ENCODE measurements around the gene LILRB5. TPM values are rescaled to one million over a fixed set of nuclear protein-coding genes. Genes with fewer than 3 reads are reported as not detected.

The LILRB5 gene
- total and polyA plus RNA-seq, 2 of the 8 experiments (the other 6 are each of a cell fraction or from before 2014, with no cell fraction given) = 0.05 TPM; not detected in 1

GRCh38 chr19:54305141-54305540 is 48.1 kb upstream of the LILRB5 start:
- POLR2A ChIA-PET (ENCODE audit: partially characterized antibody) = no interaction called here
- no peak overlapping the region for H3K56ac ChIP-seq (replicated peaks; ENCODE audit: insufficient read length, low read depth, low read length)

More at GRCh38 chr19:54305141-54305540, 48.1 kb upstream of the LILRB5 start:
- TF ChIP-seq USF2 (IDR thresholded peaks at IDR 0.05; ENCODE audit: low read length) (no peak), SIX5 (IDR thresholded peaks at IDR 0.05; ENCODE audit: low read depth, low read length) (no peak), EZH2 (IDR thresholded peaks at IDR 0.05; ENCODE audit: low read depth, low read length, severe bottlenecking) (no peak), FOSL1 (IDR thresholded peaks at IDR 0.05; ENCODE audit: insufficient read depth, low read depth, low read length) (no peak), JUND (IDR thresholded peaks at IDR 0.05; ENCODE audit: low read length) (no peak), E2F6 (IDR thresholded peaks at IDR 0.05) (no peak), PHF8 (conservative IDR thresholded peaks at IDR 0.05; ENCODE audit: low read depth, low read length) (no peak)
- Histone ChIP-seq H4K8ac (ENCODE audit: extremely low read depth, insufficient read depth, low read length) (no peak overlapping the region), H3K79me2 (ENCODE audit: control insufficient read depth in 1 of 2, insufficient read depth in 2 of 2, low read length in 2 of 2) (no peaks in the 10 kb centered on the region), H3K4me2 (ENCODE audit: insufficient read depth in 1 of 2, low read depth in 2 of 2, low read length in 2 of 2) (no peak overlapping the region), H3K23me2 (ENCODE audit: low read depth, low read length) (no peaks in the 10 kb centered on the region), H2AFZ (ENCODE audit: low read length) (no peak overlapping the region), H2BK120ac (replicated peaks; ENCODE audit: low read depth, low read length) (no peak overlapping the region), H2BK5ac (ENCODE audit: low read depth, low read length) (no peak overlapping the region), H2AK5ac (ENCODE audit: low read depth, low read length) (no peak overlapping the region), H3K27ac (ENCODE audit: low read depth, low read length) (no peak overlapping the region), H4K91ac (replicated peaks; ENCODE audit: insufficient read length, low read length) (no peak overlapping the region), H3K4me1 (replicated peaks in 1 of 4; ENCODE audit: control insufficient read depth in 3 of 4, insufficient read depth in 4 of 4, low read length in 3 of 4) (no peaks in the 10 kb centered on the region), H3K14ac (ENCODE audit: insufficient read length) (no peak overlapping the region), H4K20me1 (replicated peaks in 1 of 2; ENCODE audit: control insufficient read depth in 1 of 2, insufficient read depth in 2 of 2, low read length in 2 of 2) (no peaks in the 10 kb centered on the region), H2BK12ac (ENCODE audit: low read depth, low read length) (no peak overlapping the region), H3K9me3 (ENCODE audit: insufficient read depth in 2 of 2, low read depth in 1 of 2, low read length in 1 of 2) (no peaks in the 10 kb centered on the region; a peak in 1 of 4 replicates), H3K4me3 (ENCODE audit: extremely low read depth in 1 of 4, insufficient read depth in 2 of 4, low read depth in 3 of 4, low read length in 4 of 4) (no peak overlapping the region), H3K18ac (ENCODE audit: extremely low read depth, low read length) (no peak overlapping the region), H3K9ac (replicated peaks in 1 of 4; ENCODE audit: extremely low read depth in 1 of 4, low read depth in 3 of 4, low read length in 3 of 4) (no peak overlapping the region), H3K79me1 (ENCODE audit: low read depth, low read length) (no peaks in the 10 kb centered on the region), H2BK20ac (ENCODE audit: low read length) (no peak overlapping the region), H3K36me3 (ENCODE audit: control insufficient read depth in 2 of 4, insufficient read depth in 4 of 4, low read length in 3 of 4) (no peaks in the 10 kb centered on the region), H3K27me3 (replicated peaks in 1 of 4; ENCODE audit: control insufficient read depth in 3 of 4, extremely low read depth in 1 of 4, insufficient read depth in 3 of 4, low read length in 3 of 4) (no peaks in the 10 kb centered on the region), H4K5ac (ENCODE audit: insufficient read length, low read depth, low read length) (no peak overlapping the region), H3K4ac (replicated peaks; ENCODE audit: insufficient read length, low read depth, low read length) (no peak overlapping the region), H2BK15ac (ENCODE audit: low read length) (no peak overlapping the region), H3K23ac (ENCODE audit: insufficient read length) (no peak overlapping the region)
- DNase-seq (ENCODE audit: low read depth in 1 of 2, low spot score in 2 of 2) (no peak), FAIRE-seq (no peak)
- 85% methylated on average over 1 of the region's 1 CpG; no CpG with 5 or more reads in 1 of the 2 experiments for whole genome bisulfite sequencing, 2 experiments (ENCODE audit: extremely low coverage in 1 of 2, insufficient coverage in 1 of 2, insufficient read length in 1 of 2, insufficient replicate concordance in 2 of 2, low coverage in 1 of 2, low lambda C conversion rate in 2 of 2, missing lambda C conversion rate in 1 of 2)
- CTCF ChIA-PET (ENCODE audit: partially characterized antibody) = interaction anchor here (0.8 to 1.9 kb wide), 2 partner anchors 86 to 87 kb away, joined by 3 to 5 read pairs; no protein-coding TSS in a partner anchor

Measured in H1 (cell line).